ENCODE results near the gene CDH4. TPM values are rescaled to one million over a fixed set of nuclear protein-coding genes. Genes with fewer than 3 reads are reported as not detected.

Gene CDH4
- polyA plus RNA-seq, 3 donors, result 6.9 to 8.7 (median 7.9) TPM

DNA sequence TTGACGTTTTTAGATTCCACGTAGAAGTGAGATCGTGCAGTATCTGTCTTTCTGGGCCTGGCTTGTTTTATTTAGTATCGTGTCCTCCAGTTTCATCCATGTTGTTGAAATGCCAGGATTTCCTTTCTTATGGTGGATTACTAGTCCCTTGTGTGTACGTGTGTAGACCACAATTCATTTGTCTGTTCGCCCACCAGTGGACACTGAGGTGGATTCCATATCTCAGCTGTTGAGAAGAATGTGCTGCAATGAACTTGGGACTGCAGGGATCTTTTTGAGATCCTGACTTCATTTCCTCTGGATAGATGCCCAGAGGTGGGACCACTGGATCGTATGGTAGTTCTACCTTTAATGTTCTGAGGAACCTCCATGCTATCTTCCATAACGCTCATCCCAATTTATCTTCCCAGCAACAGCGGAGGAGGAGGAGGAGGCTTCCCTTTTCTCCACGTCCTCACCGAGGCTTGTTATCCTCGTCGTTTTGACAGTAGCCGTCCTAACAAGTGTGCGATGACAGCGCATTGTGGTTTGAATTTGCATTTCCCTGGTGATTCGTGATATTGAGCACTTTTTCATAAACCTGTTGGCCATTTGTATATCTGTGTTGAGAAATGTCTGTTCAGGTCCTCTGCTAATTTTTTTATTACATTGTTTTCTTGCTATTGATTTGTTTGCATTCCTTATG is 62.4 kb downstream of the CDH4 start:
- no peak for DNase-seq (ENCODE audit: extremely low read depth in 1 of 11, low read depth in 9 of 11, low spot score in 4 of 11)

DNA sequence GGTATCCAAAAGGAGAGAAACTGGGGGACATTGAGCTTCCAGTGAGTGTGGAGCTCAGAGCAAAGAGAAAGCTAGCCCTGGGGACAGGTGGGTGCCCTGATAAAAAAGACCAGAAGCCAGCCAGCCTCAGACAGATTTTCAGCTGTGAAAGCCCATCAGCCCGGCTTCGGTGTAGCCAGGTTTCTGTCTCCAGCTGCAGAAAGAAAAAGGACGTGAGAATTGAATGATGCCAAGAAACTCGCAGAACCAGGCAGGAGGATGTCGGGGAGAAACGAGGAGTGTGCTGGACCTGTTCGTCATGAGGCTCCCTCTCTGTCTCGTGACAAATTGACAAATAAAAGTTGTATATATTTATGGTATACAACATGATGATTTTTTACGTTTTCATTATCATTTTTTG is 63.3 kb downstream of the CDH4 start:
- no peak for DNase-seq (ENCODE audit: extremely low read depth in 1 of 11, low read depth in 9 of 11, low spot score in 4 of 11)

DNA sequence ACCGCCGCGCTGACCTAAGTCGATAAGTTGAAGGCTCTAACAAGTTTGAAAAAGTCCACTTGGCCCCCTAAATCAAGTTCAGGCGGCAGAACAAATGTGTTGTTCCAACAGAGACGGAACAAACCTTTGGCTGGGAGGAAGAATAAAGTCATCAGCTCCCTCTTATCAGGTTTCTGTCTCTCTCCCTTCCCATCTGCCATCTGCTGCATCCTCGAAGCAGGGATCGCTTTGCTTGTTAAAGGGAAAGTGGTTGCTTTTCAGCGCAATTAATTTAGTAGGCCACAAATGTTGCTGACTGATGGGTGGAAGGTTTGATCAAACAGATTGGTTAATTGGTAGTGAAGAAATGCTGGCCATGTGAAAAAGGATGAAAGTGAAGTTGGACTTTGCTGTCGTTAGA is 64.3 kb downstream of the CDH4 start:
- DNase-seq (ENCODE audit: extremely low read depth in 1 of 11, low read depth in 9 of 11, low spot score in 4 of 11), result no peak

DNA sequence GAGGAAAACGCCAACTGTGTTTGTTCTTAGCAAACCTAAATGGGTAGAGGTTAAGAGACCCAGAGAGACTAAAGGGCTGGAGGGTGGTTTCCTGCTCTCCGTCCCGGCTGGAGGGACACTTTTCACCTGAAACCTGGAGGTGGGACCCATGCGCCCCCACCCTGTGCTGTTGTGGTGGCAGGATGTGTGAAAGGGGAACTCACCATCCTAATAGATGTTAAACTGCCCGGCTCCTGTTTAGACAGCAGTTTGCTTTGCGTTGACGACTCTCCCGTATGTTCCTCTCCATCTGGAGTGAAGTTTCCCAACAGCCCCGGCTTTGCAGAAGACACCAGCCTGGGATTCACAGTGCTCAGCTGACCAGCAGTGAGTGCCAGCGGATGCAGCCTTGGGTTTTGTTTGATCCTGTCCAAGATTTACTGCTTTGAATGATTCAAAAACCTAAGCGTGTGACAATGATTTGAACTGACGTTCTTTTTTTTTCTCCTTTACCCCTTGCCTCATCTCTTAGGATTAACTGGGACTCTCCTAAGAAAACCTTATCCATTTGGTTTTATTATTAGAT is 66.0 kb downstream of the CDH4 start:
- no peak for DNase-seq (ENCODE audit: extremely low read depth in 1 of 11, low read depth in 9 of 11, low spot score in 4 of 11)

DNA sequence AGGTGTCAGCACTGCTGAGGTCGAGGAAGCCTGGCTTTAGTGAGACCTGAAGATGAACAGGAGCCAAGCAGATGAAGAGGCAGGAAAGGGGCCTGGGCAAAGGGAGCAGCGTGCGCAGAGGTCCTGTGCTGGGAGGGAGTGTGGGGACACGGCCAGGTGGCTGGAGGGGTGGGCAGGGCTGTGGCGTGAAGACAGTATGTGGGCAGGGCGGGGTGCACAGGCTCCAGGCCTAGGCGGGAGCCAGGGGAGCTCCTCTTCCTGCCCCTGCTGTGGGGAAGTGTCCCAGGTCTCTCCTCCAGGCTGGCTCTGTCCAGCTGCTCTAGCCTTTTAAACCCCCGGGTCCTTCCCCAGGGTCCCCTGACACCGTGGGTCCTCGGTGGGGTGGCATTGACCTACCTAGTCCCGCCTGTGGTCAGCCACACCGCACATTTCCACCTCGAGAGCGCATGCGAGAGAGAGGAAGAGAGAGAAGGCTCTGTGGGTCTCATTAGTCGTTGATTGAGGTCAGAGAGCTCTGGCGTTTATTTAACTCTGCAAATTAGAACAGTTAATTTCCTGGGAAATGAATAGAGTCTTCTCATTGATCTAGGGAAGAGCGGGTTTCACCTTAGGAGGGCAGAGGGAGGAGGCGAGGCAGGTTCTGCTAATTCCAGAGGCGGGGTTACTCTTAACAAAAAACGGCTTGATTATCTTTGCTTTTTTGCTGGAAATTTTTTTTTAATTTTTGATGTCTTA is 68.8 kb downstream of the CDH4 start:
- no peak for DNase-seq (ENCODE audit: extremely low read depth in 1 of 11, low read depth in 9 of 11, low spot score in 4 of 11)

- no peak for DNase-seq (ENCODE audit: extremely low read depth in 1 of 11, low read depth in 9 of 11, low spot score in 4 of 11)
These were observed 69.4 kb downstream of the CDH4 start for GRCh38 chr20:61321481-61321880.

- no peak for DNase-seq (ENCODE audit: extremely low read depth in 1 of 11, low read depth in 9 of 11, low spot score in 4 of 11)
These were observed 70.2 kb downstream of the CDH4 start for GRCh38 chr20:61322151-61322865.

- no peak for DNase-seq (ENCODE audit: extremely low read depth in 1 of 11, low read depth in 9 of 11, low spot score in 4 of 11)
These were observed 72.8 kb downstream of the CDH4 start for GRCh38 chr20:61324906-61325305.

- no peak for DNase-seq (ENCODE audit: extremely low read depth in 1 of 11, low read depth in 9 of 11, low spot score in 4 of 11)
These were observed 73.7 kb downstream of the CDH4 start for GRCh38 chr20:61325718-61326117.

DNA sequence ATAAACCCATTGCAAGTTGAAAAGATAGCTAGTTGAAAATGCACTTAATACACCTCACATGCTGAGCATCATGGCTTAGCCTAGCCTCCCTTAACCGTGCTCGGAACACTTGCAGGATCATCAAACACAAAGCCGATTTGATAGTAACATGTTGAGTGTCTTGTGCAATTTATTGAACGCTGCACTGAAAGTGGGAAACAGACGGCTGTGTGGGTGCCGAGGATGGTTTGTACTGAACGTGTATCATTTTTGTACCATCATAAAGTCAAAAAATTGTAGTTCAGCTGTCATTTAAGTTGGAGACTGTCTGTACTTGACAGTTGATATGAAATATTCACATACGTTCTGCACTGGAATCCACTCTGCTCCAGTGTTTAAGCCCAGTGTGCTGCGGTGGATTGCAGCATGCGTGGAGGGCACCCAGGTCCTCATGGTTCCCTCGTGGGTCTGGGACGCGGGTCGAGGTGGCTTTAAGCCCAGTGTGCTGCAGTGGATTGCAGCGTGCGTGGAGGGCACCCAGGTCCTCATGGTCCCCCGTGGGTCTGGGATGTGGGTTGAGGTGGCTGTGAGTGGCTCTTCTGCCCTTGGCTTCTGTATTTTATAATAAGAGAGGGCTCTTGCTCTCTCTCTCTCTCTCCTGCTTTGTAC is 77.0 kb downstream of the CDH4 start:
- no peak for DNase-seq (ENCODE audit: extremely low read depth in 1 of 11, low read depth in 9 of 11, low spot score in 4 of 11)

DNA sequence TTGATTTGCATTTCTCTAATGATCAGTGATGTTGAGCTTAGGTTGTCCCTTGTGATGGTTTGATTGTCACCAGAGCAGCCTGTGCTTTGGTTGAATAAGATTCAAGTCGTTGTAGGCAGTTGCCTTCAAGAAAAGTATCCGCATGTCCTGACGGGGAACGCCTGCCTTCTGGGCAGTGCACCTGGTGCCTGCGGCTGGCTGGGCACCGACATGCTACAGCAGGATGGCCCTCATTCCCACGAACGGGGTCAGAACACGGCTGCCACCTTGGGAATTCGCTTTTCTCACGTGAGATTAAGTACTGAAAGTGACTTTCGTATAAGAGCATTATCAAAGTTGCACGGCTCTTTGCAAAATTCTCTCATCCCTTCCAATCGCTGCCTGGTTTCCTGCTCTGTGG is 78.4 kb downstream of the CDH4 start:
- DNase-seq (ENCODE audit: extremely low read depth in 1 of 11, low read depth in 9 of 11, low spot score in 4 of 11), result no peak

GRCh38 chr20:61331543-61331942 is 79.5 kb downstream of the CDH4 start:
- no peak for DNase-seq (ENCODE audit: extremely low read depth in 1 of 11, low read depth in 9 of 11, low spot score in 4 of 11)

GRCh38 chr20:61332016-61332975 is 80.2 kb downstream of the CDH4 start:
- DNase-seq (ENCODE audit: extremely low read depth in 1 of 11, low read depth in 9 of 11, low spot score in 4 of 11), result no peak

DNA sequence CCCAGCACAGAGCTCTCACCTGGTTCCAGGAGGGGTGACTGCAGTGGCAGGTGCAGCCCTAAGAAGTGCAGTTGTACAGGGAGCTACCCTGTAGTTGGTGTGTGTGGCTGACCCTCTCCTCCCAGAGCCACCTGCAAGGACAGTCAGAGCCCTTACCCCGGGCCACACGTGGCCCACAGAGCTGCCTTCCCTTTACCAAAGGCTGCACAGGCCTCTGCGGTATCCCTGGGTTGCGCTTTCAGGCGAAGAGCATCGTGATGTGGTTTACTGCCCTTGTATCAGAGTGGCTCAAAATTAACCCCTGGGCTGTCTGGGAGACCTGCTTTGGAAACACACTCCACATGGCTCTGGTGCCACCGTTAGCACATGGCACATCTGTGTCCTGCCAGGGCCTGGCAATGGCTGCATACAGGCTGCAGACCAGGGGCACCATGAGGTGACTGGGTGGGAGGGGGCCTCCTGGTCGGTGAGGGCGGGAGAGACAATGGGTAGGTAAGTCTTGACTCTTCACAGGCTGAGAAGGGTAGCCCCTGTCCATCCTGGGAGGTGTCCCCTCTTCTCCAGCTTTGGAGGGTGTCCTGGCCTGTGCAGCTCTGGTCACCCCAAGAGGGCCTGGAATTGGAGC is 81.5 kb downstream of the CDH4 start:
- DNase-seq (ENCODE audit: extremely low read depth in 1 of 11, low read depth in 9 of 11, low spot score in 4 of 11), result no peak

DNA sequence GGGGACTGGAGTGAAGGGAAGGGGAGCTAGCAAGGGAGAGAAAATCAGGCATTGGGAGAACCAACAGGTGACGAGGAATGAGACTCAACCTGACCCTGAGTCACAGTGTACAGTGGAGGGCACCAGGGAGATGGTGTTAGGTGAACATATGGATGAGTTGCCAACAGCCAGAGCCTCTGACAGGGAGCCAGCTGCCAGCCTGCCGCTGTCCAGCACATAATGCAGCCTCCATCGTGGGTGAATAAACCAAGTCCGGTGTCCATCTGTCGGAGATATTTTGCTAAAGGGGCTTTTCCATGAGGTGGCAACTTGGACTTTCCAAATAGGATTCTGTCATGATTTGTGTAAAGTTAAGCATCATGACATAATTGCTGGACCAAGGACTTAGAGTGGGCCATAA is 88.1 kb downstream of the CDH4 start:
- no peak for DNase-seq (ENCODE audit: extremely low read depth in 1 of 11, low read depth in 9 of 11, low spot score in 4 of 11)

DNA sequence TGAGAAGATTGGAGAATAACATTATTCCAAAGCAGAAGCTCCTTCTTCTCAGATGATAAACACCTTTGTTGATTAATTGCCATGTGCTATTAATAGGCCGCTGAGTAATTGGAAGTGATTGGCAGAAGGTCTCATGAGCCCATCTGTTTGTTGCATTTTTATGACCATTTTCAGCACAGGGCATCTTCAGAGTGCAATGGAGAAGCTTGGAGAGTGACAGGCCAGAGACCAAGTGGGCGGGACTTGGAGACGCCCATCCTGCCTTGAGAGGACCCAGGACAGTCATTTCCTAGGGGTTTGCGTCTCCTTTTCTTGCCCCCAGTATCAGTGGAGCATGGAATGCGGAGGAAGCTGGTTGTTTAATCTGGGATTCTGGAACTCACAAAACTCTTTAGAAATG is 89.5 kb downstream of the CDH4 start:
- DNase-seq (ENCODE audit: extremely low read depth in 1 of 11, low read depth in 9 of 11, low spot score in 4 of 11), result no peak

DNA sequence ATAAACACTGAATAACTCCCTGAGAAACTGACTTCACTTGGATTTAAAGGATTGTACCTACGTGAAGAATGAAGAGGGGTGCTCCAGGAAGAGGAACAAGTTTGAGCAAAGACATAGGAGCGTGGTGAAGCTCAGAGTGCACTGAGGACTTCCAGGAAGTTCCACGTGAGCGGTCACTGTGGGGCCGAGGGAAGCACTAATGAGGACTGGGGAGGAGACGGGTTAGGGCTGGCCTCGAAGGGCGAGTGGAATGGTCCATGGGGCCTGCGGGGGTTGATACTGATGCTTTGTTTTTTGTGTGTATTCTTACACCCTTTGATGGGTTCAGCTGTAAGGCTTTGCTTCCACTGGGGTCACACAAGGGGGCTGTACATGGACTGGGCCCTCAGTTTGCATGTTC is 91.9 kb downstream of the CDH4 start:
- no peak for DNase-seq (ENCODE audit: extremely low read depth in 1 of 11, low read depth in 9 of 11, low spot score in 4 of 11)

DNA sequence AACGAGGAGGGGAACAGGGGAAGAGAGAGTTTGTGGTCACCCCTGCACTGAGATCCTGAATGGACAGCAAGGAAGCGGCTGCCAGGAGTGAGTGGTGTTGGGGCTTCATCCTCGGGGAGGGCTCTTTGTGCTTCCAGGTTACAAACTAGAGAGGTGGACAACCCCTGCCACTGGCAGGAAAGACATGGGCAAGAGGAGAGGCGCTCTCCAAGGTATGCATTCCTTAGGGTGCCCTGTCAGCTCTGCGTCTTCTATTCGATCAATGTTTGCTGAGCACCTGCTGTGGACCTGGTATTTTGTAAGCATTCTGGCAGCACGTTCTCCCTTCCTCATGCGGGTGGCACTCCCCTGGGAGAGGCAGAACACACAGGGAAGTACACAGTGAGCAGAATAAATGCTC is 93.6 kb downstream of the CDH4 start:
- no peak for DNase-seq (ENCODE audit: extremely low read depth in 1 of 11, low read depth in 9 of 11, low spot score in 4 of 11)

All from renal cortex interstitium (tissue), 11 donors.